GM13976 (cell line): Measurements from ENCODE around the gene TNIP1.

ENCODE experiments used
- DNase-seq: peaks from one replicate; pipeline ENCODE4 v3.0.0; 2012; ENCODE audit warnings: low spot score
- CTCF ChIP-seq: IDR thresholded peaks from 2 replicates; pipeline ENCODE4 v1.5.1; 2012; ENCODE audit warnings: borderline replicate concordance, mild to moderate bottlenecking; ENCODE audit not compliant: insufficient read depth; ENCODE audit errors: extremely low read depth, missing control alignments, control extremely low read depth
- in situ Hi-C: fragments of 300-500 bp; cut with MboI; formaldehyde crosslinking; loops from one replicate; pipeline ENCODE4 v1.12.0; 2022; ENCODE audit warnings: low sequenced_read_pairs, mixed read lengths, inconsistent platforms; ENCODE audit not compliant: unreplicated experiment

TNIP1 gene

GRCh38 chr5:151098768-151099121 lies 17.9 kb upstream of the TNIP1 start:
- in situ Hi-C loops, result no loop called here
- TF ChIP-seq CTCF, result no peak
- no peak for DNase-seq

GRCh38 chr5:151097820-151098767 lies 17.3 kb upstream of the TNIP1 start:
- in situ Hi-C loops, result no loop called here

GRCh38 chr5:151097061-151097460 lies 16.2 kb upstream of the TNIP1 start:
- TF ChIP-seq CTCF, result no peak
- in situ Hi-C loops, result no loop called here
- no peak for DNase-seq

More at GRCh38 chr5:151097820-151098767, 17.3 kb upstream of the TNIP1 start:
- no peak for TF ChIP-seq CTCF
- DNase-seq, result peak; percentile 84

GRCh38 chr5:151096001-151096373 lies 15.2 kb upstream of the TNIP1 start:
- in situ Hi-C loops, result no loop called here
- TF ChIP-seq CTCF, result no peak
- no peak for DNase-seq

- TF ChIP-seq CTCF, result no peak
- in situ Hi-C loops, result no loop called here
- DNase-seq, result no peak
These were observed 14.6 kb upstream of the TNIP1 start for GRCh38 chr5:151095341-151096000.

GRCh38 chr5:151094852-151095245 lies 14.0 kb upstream of the TNIP1 start:
- no peak for TF ChIP-seq CTCF
- in situ Hi-C loops, result no loop called here
- DNase-seq, result no peak
